Esophagus mucosa (tissue), 1 donor: Measurements from ENCODE around the gene LYPD4. TPM values are rescaled to one million over a fixed set of nuclear protein-coding genes. Genes with fewer than 3 reads are reported as not detected.
"Not testable (repeated sequence)": the region's sequence is repeated elsewhere in the genome, so short reads cannot be mapped to it uniquely, and the experiment has no call there.

Experiments
- ATAC-seq: fragments of 200-7000 bp; cut with Tn5 transposase; one replicate; pipeline ENCODE4 v1.9.1; 2020
- total RNA-seq: library from RNA; stranded (reverse); gene quantifications from one replicate; pipeline ENCODE4 v1.2.4, GENCODE V29; 2023
- donor health status: DM: yes; HTN: yes; CAD: no.

The LYPD4 gene, protein sequence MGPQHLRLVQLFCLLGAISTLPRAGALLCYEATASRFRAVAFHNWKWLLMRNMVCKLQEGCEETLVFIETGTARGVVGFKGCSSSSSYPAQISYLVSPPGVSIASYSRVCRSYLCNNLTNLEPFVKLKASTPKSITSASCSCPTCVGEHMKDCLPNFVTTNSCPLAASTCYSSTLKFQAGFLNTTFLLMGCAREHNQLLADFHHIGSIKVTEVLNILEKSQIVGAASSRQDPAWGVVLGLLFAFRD
- not detected for total RNA-seq

GRCh38 chr19:41844601-41845000, at the start of gene LYPD4:
Gene LYPD4, minus strand, starts transcription at chr19:41844683. Its CDS starts 5,398 bp downstream, at chr19:41839285.
- ATAC-seq, result no peak

DNA sequence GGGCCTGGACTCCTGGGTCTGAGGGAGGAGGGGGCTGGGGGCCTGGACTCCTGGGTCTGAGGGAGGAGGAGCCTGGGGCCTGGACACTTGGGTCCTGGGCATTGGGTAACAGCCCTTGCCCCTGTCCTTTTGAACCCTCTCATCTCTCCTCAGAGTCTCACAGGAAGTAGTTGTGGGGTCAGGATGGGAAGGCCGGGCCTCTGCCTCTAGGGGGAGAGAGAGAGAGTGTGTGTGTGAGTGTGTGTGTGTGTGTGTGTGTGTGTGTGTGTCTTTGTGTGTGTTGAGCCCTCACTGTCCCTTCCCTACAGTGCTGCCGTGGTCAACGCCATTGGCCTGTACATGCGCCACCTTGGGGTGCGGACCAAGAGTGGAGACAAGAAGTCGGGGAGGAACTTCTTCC, 49.4 kb upstream of the LYPD4 start:
- ATAC-seq, result no peak

- no peak for ATAC-seq
Measured at GRCh38 chr19:41892173-41892902, 47.9 kb upstream of the LYPD4 start.

GRCh38 chr19:41890936-41891335, 46.5 kb upstream of the LYPD4 start:
- ATAC-seq, result no peak

DNA sequence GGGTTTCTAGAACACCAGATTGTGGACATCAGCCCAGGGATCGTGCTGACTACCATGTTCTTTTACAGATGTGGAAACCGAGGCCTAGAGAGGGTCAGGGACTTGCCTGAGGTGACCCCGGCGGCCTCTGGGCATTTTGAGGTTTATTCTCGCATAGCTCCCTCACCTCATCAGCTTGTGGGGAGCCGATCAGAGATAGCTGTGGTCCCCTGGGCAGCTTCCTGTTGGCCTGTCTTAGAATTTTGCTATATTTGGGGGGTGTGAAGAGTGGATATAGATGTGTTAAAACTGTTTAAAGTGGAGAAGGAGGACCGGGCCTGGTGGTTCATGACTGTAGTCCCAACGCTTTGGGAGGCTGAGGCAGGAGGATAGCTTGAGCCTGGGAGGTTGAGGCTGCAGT, 45.4 kb upstream of the LYPD4 start:
- no peak for ATAC-seq

GRCh38 chr19:41888926-41889325, 44.4 kb upstream of the LYPD4 start:
- ATAC-seq, result no peak

- ATAC-seq, result peak; percentile 8
Measured at GRCh38 chr19:41887711-41888382, 43.4 kb upstream of the LYPD4 start.

DNA sequence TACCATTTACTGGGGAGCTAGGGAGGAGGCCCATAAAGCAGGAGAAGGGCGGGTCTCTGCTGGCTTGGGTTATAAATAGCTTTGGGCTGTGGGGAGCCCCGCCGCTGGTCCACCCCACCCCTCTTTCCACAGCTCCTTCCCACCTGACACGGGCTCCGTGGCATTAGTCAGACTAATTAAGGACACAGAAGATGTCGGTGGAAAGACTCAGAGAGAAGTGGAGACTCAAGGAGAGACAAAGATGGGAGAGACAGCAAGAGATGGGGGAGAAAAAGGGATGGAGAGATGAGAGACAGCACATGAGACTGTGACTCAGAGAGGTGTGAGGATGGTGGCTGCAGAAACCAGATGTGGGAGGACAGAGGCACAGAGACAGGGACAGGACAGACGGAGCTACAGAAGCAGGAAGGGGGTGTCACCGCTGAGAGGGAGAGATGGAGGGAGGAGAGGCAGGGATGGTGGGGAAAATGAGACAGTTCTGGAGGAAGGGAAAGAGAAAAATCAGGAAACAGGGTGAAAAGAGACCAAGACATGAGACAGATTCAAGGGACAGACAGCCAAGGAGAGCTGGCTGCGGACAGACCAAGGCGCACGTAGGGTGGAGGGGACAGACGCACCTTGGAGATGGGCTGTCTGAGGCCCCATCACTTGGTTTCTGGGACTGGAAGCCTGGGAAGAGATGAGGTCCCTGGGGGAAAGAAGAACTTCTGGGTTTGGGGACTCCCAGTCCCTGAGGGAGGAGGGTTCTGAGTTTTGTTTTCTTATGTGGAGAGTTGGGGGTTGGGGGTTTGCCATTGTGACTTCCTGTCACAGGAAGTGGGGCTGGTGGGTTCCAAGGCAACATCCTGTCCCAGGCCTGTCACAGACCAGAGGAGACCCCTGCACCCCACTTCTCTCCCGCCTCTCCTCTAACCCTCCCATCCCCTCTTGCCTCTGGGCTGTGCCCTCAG, 42.6 kb upstream of the LYPD4 start:
- no peak for ATAC-seq

DNA sequence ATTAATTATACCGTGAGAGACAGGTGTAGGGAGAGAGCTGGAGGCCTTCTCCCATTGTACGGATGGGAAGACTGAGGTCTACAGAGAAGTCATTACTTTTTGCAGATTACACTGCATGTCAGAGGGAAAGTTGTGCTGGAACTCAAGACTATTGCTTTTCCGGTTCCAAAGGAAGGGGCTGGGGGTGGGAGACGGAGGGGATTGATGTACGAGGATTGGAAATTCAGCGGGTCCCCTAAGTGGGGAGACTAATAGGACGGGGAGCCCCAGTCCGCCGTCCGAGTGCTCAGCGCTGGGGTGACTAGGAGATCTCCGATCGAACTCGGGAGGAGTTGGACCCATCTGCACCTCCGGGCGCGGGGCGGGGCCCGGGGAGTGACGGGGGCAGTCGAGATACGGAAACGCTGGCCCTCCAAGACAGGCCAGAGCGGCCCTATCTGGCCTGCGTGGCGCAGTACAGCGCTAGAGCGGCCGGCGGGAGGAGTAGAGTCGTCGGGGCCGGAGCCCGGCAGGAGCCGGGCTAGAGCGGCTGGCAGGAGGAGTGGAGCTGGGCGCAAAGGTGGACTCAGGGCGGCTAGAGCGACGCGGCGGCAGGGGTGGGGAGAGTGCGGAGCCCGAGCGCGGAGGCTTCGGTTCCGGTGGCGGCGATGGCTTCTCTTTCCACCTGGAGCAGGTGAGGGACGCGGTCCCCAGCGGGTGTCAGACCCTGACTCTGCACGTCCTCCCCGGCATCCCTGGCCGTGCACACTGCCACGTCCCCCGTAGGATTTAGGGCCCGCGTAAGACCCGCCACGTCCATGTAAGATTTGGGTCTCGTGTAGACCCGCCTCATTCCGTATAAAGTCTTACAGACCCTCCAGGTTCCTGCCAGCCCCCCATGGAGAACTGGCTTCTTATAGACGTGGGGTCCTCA, 39.6 kb upstream of the LYPD4 start:
- ATAC-seq, result peak; percentile 92

- ATAC-seq, result peak; percentile 1
Measured at GRCh38 chr19:41883463-41883820, 39.0 kb upstream of the LYPD4 start.

DNA sequence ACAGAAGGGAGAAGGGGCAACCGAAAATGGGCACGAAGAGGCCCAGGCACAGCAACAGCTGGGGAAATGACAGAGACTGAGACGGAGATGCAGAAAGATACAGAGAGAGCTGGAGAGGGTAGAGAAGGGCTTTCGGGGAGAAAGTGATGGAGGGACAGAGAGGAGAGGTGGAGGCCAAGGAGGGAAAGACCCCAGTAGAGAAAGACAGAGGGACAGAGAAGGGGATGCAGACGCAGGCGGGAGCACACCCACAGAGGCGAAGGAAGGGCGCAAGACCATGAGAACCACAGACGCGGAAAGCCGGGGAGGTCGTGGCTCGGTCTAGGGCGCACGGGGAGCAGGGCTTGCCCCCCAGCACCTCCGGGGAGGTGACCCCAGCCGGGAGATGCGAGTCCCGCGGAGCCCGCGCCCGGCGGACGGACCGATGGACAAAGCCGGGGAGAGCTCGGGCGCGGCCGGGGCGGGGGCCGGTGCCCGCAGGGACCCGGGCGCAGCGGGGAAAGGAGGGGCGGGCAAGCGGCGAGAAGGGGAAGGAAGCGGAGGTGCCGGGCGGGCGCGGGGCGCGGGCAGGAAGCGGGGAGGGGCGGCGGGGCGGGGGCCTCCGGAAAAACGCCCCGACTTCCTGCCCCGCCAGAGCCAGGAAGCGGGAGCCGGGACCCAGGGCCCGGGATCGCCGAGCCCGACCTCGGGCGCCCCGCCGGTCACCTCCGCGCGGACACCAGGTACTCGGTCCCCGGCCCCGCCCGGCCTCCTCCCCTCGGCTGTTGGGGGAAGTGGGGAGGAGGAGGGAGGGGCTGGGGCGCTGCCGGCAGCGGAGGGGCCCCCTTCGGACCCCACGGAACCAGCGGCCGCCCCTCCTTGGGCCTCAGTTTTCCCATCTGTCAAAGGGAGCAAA, 38.3 kb upstream of the LYPD4 start, which contains the start of gene ARHGEF1:
Gene ARHGEF1, plus strand, starts transcription at position 617 of the 895 bp plus-strand sequence. CDS start 4,899 bp downstream, outside the sequence.
- peak; percentile 6 for ATAC-seq

GRCh38 chr19:41880329-41880708, 35.8 kb upstream of the LYPD4 start:
- no peak for ATAC-seq

DNA sequence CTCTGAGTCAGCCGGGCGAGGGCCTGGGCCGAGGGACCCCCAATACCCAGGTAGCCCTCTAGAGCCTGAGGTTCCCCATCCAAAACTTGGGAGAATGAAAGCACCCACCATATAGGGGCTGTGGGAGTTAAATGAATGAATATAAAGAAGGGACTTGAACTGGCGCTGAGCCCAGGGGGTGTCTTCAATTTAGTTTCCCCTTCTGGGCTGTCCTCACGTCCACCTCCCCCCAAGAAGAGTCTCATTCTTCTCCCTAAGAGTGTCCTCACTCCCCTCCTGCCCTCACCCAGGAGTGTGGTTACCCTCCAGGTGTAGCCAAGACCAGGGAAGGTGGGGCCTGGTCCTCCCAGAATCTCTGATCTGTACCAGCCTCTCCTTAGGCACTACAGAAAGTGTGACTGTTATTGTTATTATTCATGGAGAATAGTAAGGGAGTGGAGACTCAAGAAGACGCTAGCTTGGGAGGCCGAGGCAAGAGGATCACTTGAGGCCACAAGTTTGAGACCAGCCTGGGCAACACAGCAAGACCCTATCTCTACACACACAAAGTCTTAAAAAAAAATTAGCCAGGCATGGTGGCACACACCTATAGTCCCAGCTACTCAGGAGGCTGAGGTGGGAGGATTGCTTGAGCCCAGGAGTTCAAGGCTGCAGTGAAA, 35.3 kb upstream of the LYPD4 start:
- ATAC-seq, result no peak

DNA sequence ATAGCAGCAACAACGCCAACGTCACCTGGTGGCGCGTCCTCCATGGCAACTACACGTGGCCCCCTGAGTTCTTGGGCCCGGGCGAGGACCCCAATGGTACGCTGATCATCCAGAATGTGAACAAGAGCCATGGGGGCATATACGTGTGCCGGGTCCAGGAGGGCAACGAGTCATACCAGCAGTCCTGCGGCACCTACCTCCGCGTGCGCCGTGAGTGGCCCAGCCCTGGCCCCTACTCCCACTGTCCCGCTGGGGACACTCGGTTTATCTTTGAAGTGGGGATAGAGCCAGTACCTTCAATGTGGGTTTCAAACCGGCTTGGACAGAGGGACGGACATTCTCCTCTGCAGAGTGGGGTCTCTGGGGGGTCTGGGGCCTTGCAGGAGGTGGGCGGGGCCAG, 34.6 kb upstream of the LYPD4 start:
- ATAC-seq, result no peak

DNA sequence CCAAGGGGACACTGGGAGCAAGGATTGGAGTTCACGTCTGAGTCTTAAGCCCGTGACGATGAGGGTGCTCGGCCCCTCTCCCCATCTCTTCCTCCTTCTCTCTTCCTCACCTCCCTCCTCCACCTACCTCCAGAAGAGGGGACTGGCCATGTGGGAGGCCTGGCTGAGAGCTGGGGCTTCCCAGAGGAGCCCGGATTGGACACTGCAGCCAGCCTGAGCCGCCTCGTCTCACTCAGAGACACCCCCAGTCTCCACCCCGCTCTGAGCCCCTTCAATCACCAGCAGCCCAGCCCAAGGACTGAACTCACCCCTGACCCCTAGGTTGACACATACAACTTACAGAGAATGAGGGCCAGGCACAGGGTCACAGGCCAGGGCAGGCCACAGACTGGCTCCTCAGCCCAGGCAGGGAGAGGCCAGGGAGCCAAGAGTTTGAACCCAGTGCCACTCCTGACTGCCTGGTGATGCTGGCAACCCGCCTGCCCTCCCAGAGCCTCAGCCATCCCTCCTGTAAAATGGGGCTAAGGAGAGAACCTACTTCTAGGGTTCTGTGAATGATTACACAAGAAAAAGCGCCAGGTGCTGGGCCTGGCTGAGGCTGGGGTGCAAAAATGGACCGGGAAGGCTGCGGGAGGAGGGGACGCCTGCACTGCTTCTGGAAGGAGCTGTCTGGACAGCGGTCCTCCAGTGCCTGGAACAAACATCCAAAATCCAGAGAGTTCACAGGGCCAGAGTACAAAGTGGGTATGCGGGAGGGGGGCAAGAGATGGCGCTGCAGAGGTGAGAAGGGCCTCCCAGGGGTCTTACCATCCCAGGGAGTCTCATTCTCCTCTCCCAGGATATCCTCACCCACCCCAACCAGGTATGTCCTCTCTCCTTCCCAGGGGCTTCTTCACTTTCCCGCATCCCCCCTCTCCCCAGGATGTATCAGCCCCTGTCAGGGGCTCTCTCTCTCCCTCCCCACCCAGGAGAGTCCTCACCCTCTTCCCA, 33.7 kb upstream of the LYPD4 start:
- no peak for ATAC-seq

DNA sequence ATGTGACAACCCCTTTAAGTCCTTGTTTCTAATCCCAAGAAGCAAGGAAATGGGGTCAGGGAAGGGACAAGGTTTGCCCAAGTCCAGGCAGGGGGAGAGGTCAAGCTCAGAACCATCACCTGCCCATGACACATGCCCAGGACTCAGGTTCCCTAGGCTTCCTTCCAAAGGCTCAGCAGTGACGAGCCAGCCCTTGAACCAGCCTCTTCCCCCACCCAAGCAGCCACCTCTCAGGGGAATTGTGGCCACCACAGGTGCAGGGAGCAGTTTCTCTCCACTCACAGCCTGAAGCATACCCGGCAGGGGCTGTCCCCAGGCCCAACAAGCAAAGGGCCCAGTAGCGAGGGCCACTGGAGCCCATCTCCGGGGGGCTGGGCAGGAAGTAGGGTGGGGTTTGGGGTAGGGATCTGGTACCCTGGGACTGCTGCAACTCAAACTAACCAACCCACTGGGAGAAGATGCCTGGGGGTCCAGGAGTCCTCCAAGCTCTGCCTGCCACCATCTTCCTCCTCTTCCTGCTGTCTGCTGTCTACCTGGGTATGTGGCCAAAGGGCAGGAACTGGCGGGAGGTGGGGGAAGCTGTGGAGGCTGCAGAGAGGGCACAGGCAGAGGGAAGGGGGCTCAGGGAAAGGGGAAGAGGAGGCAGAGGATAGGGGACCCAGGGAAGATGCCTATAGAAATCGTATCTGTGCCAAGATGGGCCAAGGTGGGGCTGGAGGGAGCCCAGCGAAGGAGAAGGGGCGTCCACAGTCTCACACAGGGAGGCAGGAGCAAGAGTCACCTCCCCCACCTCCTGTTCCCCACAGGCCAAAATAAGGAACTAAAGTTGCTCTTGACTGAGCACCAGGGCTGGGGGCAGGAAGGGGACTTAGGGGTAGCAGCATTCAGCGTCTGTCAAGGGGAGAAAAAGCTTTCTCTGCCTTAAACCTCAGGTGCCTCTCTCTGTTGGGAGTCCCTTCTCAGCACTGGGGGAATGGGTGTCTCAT, 32.7 kb upstream of the LYPD4 start, which contains the start of gene CD79A:
Gene CD79A, plus strand, starts transcription at position 433 of the 986 bp plus-strand sequence. Its CDS starts 26 bp downstream, at position 459.
- ATAC-seq, result peak; percentile 40

GRCh38 chr19:41875973-41876372, 31.5 kb upstream of the LYPD4 start:
- not testable (repeated sequence) for ATAC-seq
